ENCODE measurements around the gene UBE2C. TPM values are rescaled to one million over a fixed set of nuclear protein-coding genes. Genes with fewer than 3 reads are reported as not detected.

Gene UBE2C
- total RNA-seq, 1 experiment from 2014 or later, result 205 TPM

- peaks cover 24 to 38% of the 10 kb centered on the region in 2 experiments; a peak in 3 of 4 replicates for H3K4me1 ChIP-seq (ENCODE audit: control insufficient read depth in 1 of 2, insufficient read depth in 2 of 2, low read length in 2 of 2)
- POLR2A ChIA-PET, result no interaction called here
- intact Hi-C loops (cut with micrococcal nuclease), result loop anchor here (5.0 kb wide), 1 partner anchor 158 kb away; the partner anchor contains the start of gene ZNF335
- CTCF ChIA-PET, result no interaction called here
- RAD21 ChIA-PET (ENCODE audit: low non-redundant PET in 1 of 2, low total read pairs in 2 of 2, uncharacterized antibody in 2 of 2, unreplicated experiment in 2 of 2), result no interaction called here
- BruUV-seq (replicated peaks), result no TSS peak
- no peak overlapping the region for H2AFZ ChIP-seq (ENCODE audit: low read depth, low read length, poor library complexity, severe bottlenecking)
- H3K27ac ChIP-seq (ENCODE audit: low read depth, low read length), result no peak overlapping the region
- no peak overlapping the region for H3K9ac ChIP-seq (ENCODE audit: low read length)
- ATAC-seq (no peak), DNase-seq (ENCODE audit: low read depth, low spot score) (no peak)
- peaks cover 33 to 62% of the 10 kb centered on the region in 2 experiments for H3K36me3 ChIP-seq (ENCODE audit: control insufficient read depth in 1 of 2, insufficient read depth in 2 of 2, low read length in 2 of 2)
- TF ChIP-seq MAX (IDR thresholded peaks at IDR 0.05) (no peak), ZNF274 (IDR thresholded peaks at IDR 0.05; ENCODE audit: low read depth, low read length) (no peak), EZH2 (IDR thresholded peaks at IDR 0.05) (no peak), ATF3 (IDR thresholded peaks at IDR 0.05) (no peak), ELF1 (IDR thresholded peaks at IDR 0.05; ENCODE audit: borderline replicate concordance, low read depth) (no peak), SIN3A (IDR thresholded peaks at IDR 0.05; ENCODE audit: low read depth) (no peak), RAD21 (IDR thresholded peaks at IDR 0.05; ENCODE audit: low read depth) (no peak), CBX3 (IDR thresholded peaks at IDR 0.05; ENCODE audit: low read depth) (no peak), EGR1 (IDR thresholded peaks at IDR 0.05; ENCODE audit: low read depth) (no peak), YY1 (IDR thresholded peaks at IDR 0.05; ENCODE audit: extremely low read depth, insufficient replicate concordance, low read depth, low read length) (no peak), EZH2phosphoT487 (IDR thresholded peaks at IDR 0.05; ENCODE audit: borderline replicate concordance) (no peak), JUND (IDR thresholded peaks at IDR 0.05) (no peak), FOSL1 (IDR thresholded peaks at IDR 0.05; ENCODE audit: low read depth) (no peak), SP1 (IDR thresholded peaks at IDR 0.05; ENCODE audit: low read depth) (no peak)
- TF ChIP-seq, protein P1, sequence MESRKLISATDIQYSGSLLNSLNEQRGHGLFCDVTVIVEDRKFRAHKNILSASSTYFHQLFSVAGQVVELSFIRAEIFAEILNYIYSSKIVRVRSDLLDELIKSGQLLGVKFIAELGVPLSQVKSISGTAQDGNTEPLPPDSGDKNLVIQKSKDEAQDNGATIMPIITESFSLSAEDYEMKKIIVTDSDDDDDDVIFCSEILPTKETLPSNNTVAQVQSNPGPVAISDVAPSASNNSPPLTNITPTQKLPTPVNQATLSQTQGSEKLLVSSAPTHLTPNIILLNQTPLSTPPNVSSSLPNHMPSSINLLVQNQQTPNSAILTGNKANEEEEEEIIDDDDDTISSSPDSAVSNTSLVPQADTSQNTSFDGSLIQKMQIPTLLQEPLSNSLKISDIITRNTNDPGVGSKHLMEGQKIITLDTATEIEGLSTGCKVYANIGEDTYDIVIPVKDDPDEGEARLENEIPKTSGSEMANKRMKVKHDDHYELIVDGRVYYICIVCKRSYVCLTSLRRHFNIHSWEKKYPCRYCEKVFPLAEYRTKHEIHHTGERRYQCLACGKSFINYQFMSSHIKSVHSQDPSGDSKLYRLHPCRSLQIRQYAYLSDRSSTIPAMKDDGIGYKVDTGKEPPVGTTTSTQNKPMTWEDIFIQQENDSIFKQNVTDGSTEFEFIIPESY (IDR thresholded peaks at IDR 0.05; ENCODE audit: extremely low read depth, insufficient replicate concordance, low read length), result no peak
- TF ChIP-seq, protein P2, sequence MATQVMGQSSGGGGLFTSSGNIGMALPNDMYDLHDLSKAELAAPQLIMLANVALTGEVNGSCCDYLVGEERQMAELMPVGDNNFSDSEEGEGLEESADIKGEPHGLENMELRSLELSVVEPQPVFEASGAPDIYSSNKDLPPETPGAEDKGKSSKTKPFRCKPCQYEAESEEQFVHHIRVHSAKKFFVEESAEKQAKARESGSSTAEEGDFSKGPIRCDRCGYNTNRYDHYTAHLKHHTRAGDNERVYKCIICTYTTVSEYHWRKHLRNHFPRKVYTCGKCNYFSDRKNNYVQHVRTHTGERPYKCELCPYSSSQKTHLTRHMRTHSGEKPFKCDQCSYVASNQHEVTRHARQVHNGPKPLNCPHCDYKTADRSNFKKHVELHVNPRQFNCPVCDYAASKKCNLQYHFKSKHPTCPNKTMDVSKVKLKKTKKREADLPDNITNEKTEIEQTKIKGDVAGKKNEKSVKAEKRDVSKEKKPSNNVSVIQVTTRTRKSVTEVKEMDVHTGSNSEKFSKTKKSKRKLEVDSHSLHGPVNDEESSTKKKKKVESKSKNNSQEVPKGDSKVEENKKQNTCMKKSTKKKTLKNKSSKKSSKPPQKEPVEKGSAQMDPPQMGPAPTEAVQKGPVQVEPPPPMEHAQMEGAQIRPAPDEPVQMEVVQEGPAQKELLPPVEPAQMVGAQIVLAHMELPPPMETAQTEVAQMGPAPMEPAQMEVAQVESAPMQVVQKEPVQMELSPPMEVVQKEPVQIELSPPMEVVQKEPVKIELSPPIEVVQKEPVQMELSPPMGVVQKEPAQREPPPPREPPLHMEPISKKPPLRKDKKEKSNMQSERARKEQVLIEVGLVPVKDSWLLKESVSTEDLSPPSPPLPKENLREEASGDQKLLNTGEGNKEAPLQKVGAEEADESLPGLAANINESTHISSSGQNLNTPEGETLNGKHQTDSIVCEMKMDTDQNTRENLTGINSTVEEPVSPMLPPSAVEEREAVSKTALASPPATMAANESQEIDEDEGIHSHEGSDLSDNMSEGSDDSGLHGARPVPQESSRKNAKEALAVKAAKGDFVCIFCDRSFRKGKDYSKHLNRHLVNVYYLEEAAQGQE (IDR thresholded peaks at IDR 0.05; ENCODE audit: low read depth), result no peak
- H4K20me1 ChIP-seq (ENCODE audit: insufficient read depth), result no peaks in the 10 kb centered on the region
- no peaks in the 10 kb centered on the region for H3K9me2 ChIP-seq (ENCODE audit: insufficient read depth)
- no peak overlapping the region for H3K4me3 ChIP-seq (replicated peaks in 1 of 2; ENCODE audit: low read depth in 1 of 2, low read length in 2 of 2)
- no peaks in the 10 kb centered on the region for H3K27me3 ChIP-seq (ENCODE audit: insufficient read depth, low read length)
- no peaks in the 10 kb centered on the region for H3K9me3 ChIP-seq (ENCODE audit: control insufficient read depth in 1 of 2, insufficient read depth in 1 of 2, low read depth in 1 of 2, low read length in 2 of 2)
- H3K79me2 ChIP-seq (ENCODE audit: insufficient read depth, low read length), result peaks cover 34% of the 10 kb centered on the region
- H3K4me2 ChIP-seq (ENCODE audit: low read length), result peak overlapping the region; percentile 40; the same call in 1 of the 2 replicates
These were observed 1.9 kb downstream of the UBE2C start for GRCh38 chr20:45814314-45814713.

Measured in HCT116 (cell line).